OCI-LY3 (cell line): ENCODE results near the gene IFT27.

Experiments used
- CTCF ChIP-seq: fragments of 200-600, 300-600 bp; sonication (generic); IDR thresholded peaks from 2 replicates; pipeline ENCODE4 v1.5.1; 2014; ENCODE audit warnings: antibody characterized with exemption, low read length, low read depth
- EZH2phosphoT487 ChIP-seq: fragments of 200-600 bp; shearing (Covaris generic); IDR thresholded peaks from 2 replicates; pipeline ENCODE4 v1.6.1; 2018; ENCODE audit warnings: antibody characterized with exemption, mixed run types, low read depth

- TF ChIP-seq CTCF, result no peak
- no peak for TF ChIP-seq EZH2phosphoT487
Observed at GRCh38 chr22:36764641-36765040, 11.3 kb downstream of the IFT27 start.
